Measurements from ENCODE around the gene UNC93B1. TPM values are rescaled to one million over a fixed set of nuclear protein-coding genes. Genes with fewer than 3 reads are reported as not detected.
"Not testable (repeated sequence)": the region's sequence is repeated elsewhere in the genome, so short reads cannot be mapped to it uniquely, and the experiment has no call there.

Gene UNC93B1
- total RNA-seq, 1 donor from 2014 or later: 9.0 TPM

DNA sequence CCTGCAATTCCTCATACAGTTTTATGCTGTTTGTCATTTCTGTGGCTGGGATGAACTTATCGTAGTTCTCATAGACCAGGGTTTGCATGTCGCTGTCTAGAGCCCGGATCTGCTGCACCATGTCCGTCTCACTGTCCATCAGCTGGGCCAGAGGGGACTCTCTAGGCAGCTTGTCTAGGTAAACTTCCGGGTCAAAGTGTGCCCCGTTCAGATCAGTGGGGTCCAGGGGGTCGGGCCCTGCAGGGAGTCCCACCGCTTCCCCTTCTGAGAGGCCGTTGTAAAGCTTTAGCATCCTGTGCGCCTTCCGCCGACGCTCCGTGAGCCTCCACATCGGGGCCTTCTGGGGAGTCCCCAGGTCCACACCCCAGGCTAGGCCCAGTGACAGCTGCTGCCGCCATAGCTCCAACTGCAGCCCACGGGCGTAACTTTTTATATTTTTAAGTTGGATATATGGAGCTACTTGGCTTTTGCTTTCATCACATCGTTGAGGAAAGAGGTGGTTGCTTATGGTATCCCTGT is 38.0 kb downstream of the UNC93B1 start:
- DNase-seq (ENCODE audit: missing footprints); ATAC-seq; intact Hi-C loops (cut with DNase I): not testable (repeated sequence)

DNA sequence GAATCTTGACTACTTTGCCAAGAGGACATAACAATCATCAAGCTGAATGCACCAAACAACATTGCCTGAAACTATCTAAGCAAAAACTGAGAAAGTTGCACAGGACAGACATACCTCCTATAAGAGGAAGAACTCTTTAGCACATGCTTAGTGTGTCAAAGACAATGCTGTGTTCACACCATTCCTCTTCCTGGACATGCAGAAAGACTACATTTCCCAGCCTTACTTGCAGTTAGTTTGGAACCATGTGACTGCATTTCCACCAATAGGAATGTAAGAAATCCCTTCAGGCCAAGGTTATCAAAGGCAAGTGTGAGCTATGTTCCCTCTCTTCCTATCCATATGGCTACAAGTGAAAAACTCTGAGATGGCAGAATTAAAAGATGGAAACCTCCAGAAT is 39.2 kb downstream of the UNC93B1 start:
- intact Hi-C loops (cut with DNase I); DNase-seq (ENCODE audit: missing footprints); ATAC-seq: not testable (repeated sequence)

DNA sequence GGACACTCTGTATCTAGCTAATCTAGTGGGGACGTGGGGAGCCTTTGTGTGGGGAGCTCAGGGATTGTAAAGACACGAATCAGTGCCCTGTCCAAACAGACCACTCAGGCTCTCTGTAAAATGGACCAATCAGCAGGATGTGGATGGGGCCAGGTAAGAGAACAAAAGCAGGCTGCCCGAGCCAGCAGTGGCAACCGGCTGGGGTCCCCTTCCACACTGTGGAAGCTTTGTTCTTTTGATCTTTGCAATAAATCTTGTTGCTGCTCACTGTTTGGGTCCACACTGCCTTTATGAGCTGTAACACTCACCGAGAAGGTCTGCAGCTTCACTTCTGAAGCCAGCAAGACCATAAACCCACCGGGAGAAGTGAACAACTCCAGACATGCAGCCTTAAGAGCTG is 40.0 kb downstream of the UNC93B1 start:
- ATAC-seq; intact Hi-C loops (cut with DNase I); DNase-seq (ENCODE audit: missing footprints): not testable (repeated sequence)

DNA sequence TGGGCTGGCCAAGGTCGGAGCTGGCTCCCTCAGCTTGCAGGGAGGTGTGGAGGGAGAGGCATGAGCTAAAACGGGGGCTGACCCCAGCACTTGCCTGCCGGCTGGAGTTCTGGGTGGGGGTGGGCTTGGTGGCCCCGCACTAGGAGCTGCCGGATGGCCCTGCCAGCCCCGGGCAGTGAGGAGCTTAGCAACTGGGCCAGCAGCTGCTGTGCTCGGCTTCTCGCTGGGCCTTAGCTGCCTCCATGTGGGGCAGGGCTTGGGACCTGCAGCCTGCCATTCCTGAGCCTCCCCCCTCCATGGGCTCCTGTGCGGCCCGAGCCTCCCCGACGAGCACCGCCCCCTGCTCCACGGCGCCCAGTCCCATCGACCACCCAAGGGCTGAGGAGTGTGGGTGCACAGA is 40.7 kb downstream of the UNC93B1 start:
- intact Hi-C loops (cut with DNase I); ATAC-seq; DNase-seq (ENCODE audit: missing footprints): not testable (repeated sequence)

DNA sequence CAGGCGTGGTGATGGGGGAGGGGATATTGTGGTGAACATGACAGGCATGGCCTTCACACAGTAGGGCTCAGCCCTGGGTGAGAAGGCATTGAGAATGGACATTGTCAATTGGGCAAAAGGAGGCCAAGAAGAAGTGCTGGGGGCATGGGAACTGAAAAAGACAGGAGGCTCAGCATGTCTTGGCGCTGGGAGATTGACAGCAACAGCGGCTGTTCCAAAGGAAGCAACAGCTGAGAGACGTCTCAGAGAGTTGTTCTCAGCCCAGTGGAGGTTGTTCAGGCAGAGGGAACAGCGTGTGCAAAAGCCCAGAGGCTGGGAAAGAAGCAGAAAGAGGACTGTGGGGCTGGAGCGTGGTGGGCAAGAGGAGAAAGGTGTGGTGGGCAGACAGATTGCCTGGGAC is 47.7 kb downstream of the UNC93B1 start:
- ATAC-seq; intact Hi-C loops (cut with DNase I); DNase-seq (ENCODE audit: missing footprints): not testable (repeated sequence)

DNA sequence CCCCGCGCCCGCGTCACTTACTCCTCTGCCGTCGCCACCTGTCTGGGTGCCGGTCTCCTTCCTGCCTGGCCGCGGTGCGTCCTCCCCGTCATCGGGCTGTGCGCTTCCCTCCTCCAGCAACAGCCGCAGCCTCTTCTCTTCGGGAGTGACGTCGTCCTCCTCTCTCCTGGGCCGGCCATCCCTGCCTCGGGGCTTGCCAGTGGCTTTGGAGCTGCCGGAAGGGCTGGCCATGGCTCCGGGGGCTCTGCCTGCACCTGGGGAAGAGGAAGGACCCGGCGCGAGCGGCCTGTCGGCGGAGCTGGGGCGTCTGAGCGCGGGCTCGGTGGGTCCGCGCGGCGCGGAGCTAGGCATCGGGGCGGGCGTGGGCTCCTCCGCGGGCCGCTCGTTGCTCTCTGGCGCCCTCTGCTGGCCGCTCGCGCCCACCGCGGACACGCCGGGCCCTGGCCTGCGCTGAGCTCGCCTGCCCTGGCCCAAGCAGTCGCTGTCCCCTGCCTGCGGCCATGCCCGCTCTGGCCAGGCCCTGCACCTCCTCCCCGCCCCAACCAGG is 48.4 kb downstream of the UNC93B1 start:
- ATAC-seq (peak; percentile 72), DNase-seq (ENCODE audit: missing footprints) (peak; percentile 91)
- intact Hi-C loops (cut with DNase I): not testable (repeated sequence)

DNA sequence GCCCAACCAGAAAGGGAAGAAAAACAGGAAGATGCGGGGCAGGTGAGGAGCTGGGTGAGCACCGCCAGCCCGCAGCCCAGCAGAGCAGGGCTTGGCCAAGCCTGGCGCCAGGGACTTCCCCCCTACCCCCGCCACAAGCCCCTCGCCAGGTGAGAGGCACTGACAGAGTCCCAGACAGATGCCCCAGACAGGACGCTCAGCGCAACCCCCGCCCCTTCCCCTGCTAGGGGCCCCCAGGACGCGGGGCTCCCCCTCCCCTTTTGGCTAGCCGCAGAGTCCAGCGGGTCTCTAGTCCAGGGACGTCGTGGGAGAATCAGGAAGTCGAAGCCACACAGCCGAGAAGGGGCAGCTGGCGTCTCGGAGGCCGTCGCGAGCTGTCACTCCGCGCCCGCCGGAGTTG is 48.9 kb downstream of the UNC93B1 start:
- DNase-seq (ENCODE audit: missing footprints); intact Hi-C loops (cut with DNase I); ATAC-seq: not testable (repeated sequence)

DNA sequence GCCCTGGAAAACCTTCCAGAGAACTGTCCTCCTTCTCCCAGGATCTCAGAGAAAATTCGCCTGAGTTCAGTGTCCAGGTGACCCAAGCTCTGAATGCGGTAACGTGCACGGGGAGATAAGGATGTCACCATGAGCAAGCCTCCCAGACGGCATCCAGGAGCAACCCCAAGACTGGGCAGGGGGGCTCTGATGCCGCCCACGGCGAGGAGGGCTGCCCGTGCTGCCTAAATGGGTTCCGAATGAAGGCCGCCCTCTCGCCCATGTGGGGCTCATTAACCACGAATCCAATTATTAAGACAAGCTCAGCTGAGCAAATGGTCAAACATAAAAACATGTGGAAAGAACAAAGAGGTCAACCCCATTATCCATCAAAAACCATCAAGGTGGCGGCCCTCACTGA is 49.6 kb downstream of the UNC93B1 start:
- intact Hi-C loops (cut with DNase I); DNase-seq (ENCODE audit: missing footprints); ATAC-seq: not testable (repeated sequence)

DNA sequence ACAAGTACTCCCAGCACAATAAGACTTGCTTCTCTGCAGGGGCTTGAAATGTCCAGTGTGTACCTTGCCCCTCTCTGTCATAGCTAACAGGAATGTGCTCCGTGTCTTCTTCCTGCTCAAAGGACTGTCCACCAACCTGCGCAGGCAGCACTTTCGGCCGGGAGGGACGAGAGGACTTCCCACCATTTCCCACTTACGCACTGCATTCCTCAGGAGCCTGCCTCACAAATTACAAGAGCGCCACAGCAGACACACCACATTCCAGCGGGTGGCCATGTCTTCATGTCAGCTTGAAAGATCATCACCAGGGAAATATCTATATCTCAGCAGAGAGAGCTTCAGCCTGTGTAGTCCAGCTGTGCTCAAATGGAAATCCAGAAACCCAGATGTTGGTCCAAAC is 53.2 kb downstream of the UNC93B1 start:
- DNase-seq (ENCODE audit: missing footprints); ATAC-seq; intact Hi-C loops (cut with DNase I): not testable (repeated sequence)

DNA sequence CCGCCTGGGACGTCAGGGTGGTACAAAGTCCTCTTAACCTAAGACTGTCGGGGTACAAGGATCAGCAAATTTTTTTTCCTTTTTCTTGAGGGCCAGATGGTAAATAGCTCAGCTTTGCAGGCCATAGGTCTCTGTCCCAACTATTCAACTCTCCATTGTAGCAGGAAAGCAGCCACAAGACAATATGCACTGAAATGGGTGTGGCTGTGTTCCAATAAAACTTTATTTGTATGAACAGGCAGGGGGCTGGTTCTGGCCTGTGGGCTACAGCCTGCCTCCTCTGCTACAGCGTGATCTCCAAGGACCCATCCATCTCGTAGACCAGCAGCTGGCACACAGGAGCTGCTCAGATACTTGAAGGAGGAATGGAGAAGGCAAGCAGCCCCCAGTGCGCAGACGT is 56.1 kb downstream of the UNC93B1 start:
- intact Hi-C loops (cut with DNase I); DNase-seq (ENCODE audit: missing footprints); ATAC-seq: not testable (repeated sequence)

DNA sequence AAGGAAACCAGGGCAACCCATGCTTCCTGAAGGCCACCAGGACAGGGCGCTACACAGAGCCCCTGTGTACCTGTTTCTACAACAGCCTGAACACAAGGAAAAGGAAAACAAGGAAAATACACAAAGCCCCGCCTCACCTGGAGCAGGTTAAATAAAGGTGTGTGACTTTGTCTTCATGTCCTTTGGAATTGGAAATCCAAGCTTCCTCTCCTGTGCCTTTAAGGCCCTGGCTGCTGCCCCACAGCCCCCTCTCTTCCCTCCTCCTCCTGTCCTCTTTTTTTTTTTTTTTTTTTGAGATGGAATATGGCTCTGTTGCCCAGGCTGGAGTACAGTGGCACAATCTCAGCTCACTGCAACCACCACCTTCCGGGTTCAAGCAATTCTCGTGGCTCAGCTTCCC is 57.5 kb downstream of the UNC93B1 start:
- intact Hi-C loops (cut with DNase I); DNase-seq (ENCODE audit: missing footprints); ATAC-seq: not testable (repeated sequence)

DNA sequence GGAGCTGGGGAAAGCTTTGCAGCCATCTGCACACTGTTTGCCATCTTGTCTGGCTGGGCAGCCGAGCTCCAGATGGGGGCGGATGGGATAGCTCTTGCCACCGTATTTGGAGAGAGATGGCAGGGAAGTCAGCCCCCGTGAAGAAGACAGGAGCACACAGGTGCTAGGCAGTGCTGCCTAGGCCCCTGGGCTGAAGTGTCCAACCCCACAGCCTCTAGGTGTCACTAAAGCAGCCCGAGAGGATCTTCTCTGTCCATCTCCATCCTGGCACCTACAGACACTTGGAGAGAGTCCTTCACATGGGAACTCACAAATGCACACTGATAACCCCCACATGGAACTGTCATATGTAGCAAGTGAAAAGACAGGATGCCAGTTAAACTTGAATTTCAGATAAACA is 60.5 kb downstream of the UNC93B1 start:
- intact Hi-C loops (cut with DNase I); DNase-seq (ENCODE audit: missing footprints); ATAC-seq: not testable (repeated sequence)

Small RNAs within 50 kb of the gene (microRNA-seq; reads per million reads assigned to microRNA genes)
- gene MIR4691 (not detected), gene MIR6753 (not detected), gene MIR7113 (2.5 reads per million)

Other genes with a start within 250 kb of the UNC93B1 start
- gene ALDH3B1, start 6.2 kb upstream of the UNC93B1 start, total RNA-seq: 3.5 TPM
- 479 TPM for gene NDUFS8, start 26.6 kb upstream of the UNC93B1 start, total RNA-seq
- 30.4 TPM for gene TCIRG1, start 34.9 kb upstream of the UNC93B1 start, total RNA-seq
- gene CHKA, start 117.3 kb upstream of the UNC93B1 start, total RNA-seq: 7.6 TPM
- 29.1 TPM for gene KMT5B, start 209.2 kb upstream of the UNC93B1 start, total RNA-seq